Transverse colon (tissue), 4 donors: ENCODE results near the gene MYH10.

Experiments used
- CTCF ChIP-seq, 5 experiments: fragments of 200-600 bp in 3 of 5; fragments of 450-650 bp in 2 of 5; sonication (generic) in 3 of 5; IDR thresholded peaks; 1 replicate in 2 of 5; 2 replicates in 3 of 5; pipeline ENCODE4 v1.5.1; 2016 to 2017; ENCODE audit warnings: antibody characterized with exemption in 5 of 5, inconsistent platforms in 3 of 5, mild to moderate bottlenecking in 2 of 5, moderate library complexity in 1 of 5
- EP300 ChIP-seq: sonication (generic); formaldehyde crosslinking; IDR thresholded peaks from one replicate; pipeline ENCODE4 v1.6.1; 2017; ENCODE audit warnings: antibody characterized with exemption, low read depth
- POLR2A ChIP-seq: fragments of 450-650 bp; IDR thresholded peaks from one replicate; pipeline ENCODE4 v1.6.1; 2016; ENCODE audit warnings: antibody characterized with exemption, mild to moderate bottlenecking, moderate library complexity
- POLR2AphosphoS5 ChIP-seq, 3 donors: sonication (generic); formaldehyde crosslinking; IDR thresholded peaks; one replicate each; pipeline ENCODE4 v1.6.1; 2016; ENCODE audit warnings: antibody characterized with exemption in 3 of 3

DNA sequence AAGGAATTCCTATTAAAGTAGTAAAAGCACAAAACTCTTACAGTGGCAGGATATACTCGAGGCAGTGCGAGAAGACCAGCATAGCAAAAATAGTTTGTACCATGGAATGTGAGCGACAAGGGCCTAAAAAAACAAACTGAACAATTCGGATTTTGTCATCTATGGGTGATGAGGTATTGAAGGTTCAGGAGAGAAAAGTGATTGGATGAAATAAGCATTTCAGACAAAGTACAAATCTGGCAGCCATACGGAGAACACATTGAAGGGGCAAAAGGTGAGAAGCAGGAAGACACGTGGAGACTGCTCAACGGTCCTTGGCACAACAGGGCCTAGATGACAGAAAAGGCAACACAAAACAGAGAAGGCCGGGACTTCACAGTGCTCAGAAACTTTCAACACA lies 22.5 kb downstream of the MYH10 start:
- no peak for TF ChIP-seq POLR2A
- TF ChIP-seq CTCF (IDR thresholded peaks at IDR 0.05): no peak
- TF ChIP-seq EP300: no peak
- TF ChIP-seq POLR2AphosphoS5 (IDR thresholded peaks at IDR 0.05): no peak
